ENCODE results near the gene PIP4P1.

Gene PIP4P1

GRCh38 chr14:20435582-20436362 lies 25.5 kb downstream of the PIP4P1 start, which contains the start of gene KLHL33:
TSS of gene KLHL33 (minus strand) at chr14:20436166. CDS start at chr14:20435811, 355 bp downstream.
- DNase-seq = no peak

DNA sequence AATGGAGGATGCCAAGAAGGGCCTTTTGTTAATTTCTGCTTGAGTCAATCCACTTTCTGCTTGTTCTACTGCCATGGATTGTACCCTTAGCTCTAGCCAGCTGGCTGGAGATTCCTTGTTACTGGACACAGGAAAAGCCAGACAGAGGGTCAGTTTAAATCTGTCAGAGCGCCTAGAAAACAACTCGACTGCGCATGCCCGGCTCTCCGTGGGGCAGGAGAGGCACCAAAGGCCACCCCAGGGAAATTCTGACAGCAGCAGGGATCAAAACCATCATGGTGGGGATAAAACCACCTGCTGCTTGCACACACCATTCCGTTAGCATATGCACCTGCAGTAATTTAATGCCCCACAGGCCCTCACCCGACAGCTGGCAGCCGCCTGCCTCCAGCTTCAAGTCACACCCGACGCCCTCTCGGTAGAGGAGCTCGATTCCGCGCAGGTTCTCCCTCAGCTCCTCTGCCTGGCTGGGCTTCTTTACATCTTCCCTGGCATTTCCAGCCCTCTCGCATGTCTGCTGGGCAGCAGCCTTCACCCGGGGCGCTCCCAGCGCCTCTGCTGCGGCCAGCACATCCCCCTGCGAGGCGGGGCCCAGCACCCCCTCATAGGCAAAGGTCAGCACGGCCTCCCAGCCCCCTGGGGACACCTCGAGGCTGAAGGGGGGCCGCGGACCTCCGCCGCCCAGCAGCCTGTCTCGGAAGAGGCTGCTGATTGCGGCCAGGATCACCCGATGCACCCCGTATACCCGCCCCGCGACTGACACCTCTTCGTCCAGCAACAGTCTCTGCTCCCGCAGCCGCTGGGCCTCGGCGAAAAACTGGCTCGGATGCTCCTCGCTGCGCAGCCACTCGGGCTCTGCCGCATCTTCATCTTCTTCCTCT lies 26.3 kb downstream of the PIP4P1 start:
- no peak for DNase-seq

GRCh38 chr14:20429801-20430669 lies 31.2 kb downstream of the PIP4P1 start:
- DNase-seq = no peak

- no peak for DNase-seq
These were observed 32.4 kb downstream of the PIP4P1 start for GRCh38 chr14:20428802-20429201.

- no peak for DNase-seq
These were observed 33.2 kb downstream of the PIP4P1 start for GRCh38 chr14:20428010-20428365.

- peak; percentile 80 to 92 (median 88) for DNase-seq
These were observed 33.8 kb downstream of the PIP4P1 start for GRCh38 chr14:20427231-20428009.

DNA sequence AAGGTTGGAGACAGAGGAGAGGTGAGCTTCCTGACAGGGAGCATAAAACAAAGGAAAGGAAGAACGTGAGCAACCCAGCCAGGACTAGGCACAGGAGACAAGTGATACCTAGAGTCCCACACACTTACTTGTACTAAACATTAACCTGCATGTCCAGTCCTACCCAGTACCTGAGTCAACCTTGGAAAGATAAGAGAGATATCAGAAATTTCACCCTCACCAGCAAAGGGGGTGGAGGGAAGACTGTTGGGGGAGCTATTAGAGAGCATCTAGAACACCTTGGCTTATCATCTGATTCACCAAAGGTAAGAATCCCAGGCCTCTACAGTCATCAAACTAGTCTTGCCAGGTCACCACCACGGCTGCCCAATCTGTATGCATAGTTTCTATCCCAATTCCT lies 36.4 kb downstream of the PIP4P1 start:
- DNase-seq = no peak

- DNase-seq = no peak
These were observed 38.3 kb downstream of the PIP4P1 start for GRCh38 chr14:20422886-20423285.

GRCh38 chr14:20421267-20421666 lies 40.0 kb downstream of the PIP4P1 start:
- DNase-seq = no peak

DNA sequence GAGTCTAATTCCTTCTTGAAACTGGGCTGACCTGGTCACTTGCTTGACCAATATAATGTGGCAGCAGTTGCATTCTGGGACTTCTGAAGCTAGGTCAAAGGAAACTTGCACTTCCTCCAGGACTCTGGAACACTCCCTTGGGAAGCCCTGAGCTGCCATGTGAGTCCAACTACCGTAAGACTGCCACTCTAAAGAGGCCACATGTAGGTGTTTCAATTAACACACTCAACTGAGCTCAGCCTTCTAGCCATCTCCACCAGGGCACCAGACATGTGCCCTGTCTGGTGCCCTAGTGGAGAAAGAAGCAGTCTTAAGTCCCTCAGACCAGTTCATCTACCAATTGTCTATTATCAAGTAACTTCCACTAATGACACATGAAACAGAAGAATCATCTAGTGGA lies 41.8 kb downstream of the PIP4P1 start:
- peak in 1 of 3 donors; percentile 16 for DNase-seq

- no peak for DNase-seq
These were observed 42.7 kb downstream of the PIP4P1 start for GRCh38 chr14:20418501-20418909.

DNA sequence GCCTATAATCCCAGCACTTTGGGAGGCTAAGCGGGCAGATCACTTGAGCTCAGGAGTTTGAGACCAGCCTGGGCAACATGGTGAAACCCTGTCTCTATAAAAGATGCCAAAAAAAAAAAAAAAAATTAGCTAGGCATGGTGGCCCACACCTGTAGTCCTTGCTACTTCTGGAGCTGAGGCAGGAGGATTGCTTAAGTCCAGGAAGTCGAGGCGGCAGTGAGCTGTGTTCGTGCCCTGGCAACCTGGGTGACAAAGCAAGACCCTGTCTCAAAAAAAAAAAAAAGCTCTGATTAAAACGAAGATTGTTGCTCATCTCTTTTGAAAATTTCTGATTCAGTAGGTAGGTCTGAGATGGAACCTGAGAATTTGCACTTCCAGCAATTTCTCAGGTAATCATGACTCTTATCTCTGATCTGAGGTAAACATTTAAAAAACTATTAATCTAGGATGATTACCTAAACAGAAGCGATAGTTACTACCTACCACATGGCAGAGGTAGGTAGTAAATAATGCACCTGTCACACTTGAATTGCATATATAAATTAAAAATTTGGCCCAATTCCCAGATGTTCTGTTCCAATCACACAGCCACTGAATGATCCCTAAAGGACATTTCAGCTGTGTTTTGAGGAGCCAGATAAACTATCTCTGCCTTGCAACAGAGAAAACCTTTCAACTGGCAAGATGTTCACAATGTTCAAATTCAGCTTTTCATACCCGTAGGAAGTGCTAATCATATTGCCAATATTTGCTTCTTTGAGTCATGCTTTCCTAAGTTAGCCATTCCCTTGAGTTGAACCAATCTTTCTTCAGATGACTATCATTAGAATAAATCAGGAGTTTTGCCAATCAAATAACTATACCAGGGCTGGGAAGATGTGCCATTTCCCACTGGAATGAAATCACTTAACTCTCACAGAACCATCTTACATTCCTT lies 43.7 kb downstream of the PIP4P1 start:
- no peak for DNase-seq

DNA sequence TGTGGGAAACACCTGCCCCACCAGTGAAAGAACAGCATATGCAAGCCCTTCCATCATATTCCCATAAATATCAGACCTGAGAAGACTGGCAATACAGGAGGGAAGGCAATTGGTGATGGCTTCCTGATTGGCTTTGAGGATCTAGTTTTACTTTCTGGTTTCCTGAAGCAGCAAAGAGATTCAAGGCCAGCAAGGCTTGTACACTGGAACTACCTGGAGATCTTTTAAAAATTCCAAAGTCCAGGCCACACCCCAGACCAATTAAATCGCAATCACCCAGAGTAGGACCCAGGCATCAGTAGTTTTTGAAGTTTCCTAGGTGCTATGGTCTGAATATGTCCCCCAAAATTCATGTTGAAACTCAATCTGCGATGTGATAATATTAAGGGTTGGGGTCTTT lies 45.0 kb downstream of the PIP4P1 start:
- no peak for DNase-seq

DNA sequence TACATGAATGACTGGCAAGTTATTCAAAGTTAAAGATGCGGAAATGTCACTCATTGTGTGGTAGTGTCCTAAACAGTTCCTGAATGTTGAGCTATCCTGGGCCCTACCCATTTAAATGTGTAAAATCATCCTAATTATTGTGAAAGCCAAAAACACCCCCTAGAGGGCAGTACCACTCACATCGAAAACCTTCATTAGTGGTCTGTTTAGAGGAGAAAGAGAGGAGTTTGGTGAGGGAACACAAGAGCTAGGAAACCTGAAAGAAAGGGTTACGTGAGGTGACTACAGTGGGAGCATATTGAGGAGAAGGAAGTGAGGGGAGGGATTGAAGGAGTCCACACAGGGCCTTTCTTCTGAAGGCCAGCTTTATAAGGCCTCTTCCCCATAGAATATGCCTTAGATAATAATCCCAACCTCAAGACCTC lies 45.4 kb downstream of the PIP4P1 start:
- DNase-seq = peak; percentile 74 to 80 (median 75)

GRCh38 chr14:20413744-20414082 lies 47.5 kb downstream of the PIP4P1 start:
- DNase-seq = peak; percentile 39 to 50 (median 46)

- DNase-seq = peak; percentile 88 to 94 (median 90)
These were observed 48.1 kb downstream of the PIP4P1 start, which contains the start of gene TEP1 for GRCh38 chr14:20412876-20413743. TSS of gene TEP1 (minus strand) at chr14:20413501. CDS start at chr14:20408439, 5,062 bp downstream.

GRCh38 chr14:20412411-20412810 lies 48.8 kb downstream of the PIP4P1 start:
- DNase-seq = peak; percentile 61 to 90 (median 62)

DNA sequence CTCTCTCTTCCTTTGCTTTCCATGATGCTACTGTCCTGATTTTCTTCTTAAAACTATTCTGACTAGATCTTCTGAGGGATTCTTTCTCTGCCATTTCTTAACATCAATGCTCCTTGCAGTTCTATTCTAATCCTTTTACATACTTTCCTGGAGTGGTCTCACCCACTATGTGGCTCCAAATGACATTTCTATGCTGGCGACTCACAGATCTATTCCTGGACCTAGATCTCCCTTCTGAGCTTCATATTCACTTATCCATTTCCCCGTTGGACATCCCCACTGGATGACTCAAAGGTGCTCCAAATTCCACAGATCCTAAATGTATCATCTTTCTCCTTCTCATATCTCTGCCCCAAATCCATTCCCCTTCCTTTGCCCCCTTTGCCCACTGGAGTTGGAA lies 52.0 kb downstream of the PIP4P1 start:
- peak; percentile 58 to 79 (median 65) for DNase-seq

Data from suppressor macrophage treated with lipopolysaccharide for 1 hour (primary cell).